Measurements from ENCODE around the gene ELFN1.

Gene ELFN1

DNA sequence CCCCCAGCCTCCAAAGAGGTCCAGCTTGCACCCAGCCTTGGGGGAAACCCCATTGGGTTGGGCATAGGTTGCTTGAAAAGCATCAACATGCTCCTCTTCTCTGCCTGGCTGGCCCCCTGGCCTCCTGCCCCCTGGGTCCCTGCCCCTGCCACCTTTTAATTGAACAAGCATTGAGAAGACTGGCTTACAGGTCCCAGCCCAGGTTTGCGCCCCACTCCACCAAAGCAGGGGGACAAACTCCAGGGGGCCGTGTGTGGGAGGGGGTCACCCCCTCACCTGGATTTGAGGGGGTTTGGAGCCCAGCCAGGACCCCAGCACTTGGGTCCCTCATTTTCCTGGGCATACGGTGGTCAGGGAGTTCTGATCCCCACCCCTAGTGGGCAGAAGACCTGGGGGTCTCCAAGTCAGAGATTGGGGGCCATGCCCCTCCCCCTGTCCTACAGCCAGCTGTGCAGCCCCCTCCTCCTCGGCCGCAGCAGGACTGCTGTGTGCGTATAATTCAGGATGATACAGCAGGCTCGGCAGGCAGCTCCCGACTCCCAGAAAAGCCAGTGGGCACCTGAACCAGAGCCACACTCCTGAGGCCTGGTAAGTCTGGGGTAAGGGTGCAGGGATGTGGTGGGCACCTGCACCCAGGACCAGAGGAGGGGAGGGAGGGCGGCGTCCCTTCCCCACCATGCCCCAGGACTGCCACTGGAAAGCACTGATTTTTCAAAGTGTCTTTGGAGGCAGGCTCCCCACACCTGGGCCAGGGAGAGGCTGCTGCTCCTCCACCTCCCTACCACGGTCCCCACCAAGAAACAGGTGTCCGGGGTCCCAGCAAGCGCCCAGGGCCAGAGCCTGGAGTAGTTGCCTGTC is 1.7 kb downstream of the ELFN1 start:
- H3K27me3 ChIP-seq (ENCODE audit: insufficient read depth, low read length), result peaks cover 50% of the 10 kb centered on the region
- no peak overlapping the region for H3K4me3 ChIP-seq (ENCODE audit: low read length)
- H3K9me3 ChIP-seq (ENCODE audit: insufficient read depth, low read depth, low read length), result no peaks in the 10 kb centered on the region
- H3K4me1 ChIP-seq (ENCODE audit: insufficient read depth, low read length), result peaks cover 9% of the 10 kb centered on the region
- WGBS, result 91% methylated on average over 13 of the region's 13 CpGs
- no peaks in the 10 kb centered on the region for H3K36me3 ChIP-seq (ENCODE audit: insufficient read depth, low read length)
- H3K27ac ChIP-seq (ENCODE audit: low read depth, low read length), result no peak overlapping the region
- no peak overlapping the region for H3K9ac ChIP-seq (ENCODE audit: low read depth, low read length)

GRCh38 chr7:1672851-1673486 is 2.9 kb downstream of the ELFN1 start:
- H3K4me1 ChIP-seq (ENCODE audit: insufficient read depth, low read length), result peaks cover 9% of the 10 kb centered on the region
- no peaks in the 10 kb centered on the region for H3K36me3 ChIP-seq (ENCODE audit: insufficient read depth, low read length)
- H3K9me3 ChIP-seq (ENCODE audit: insufficient read depth, low read depth, low read length), result no peaks in the 10 kb centered on the region
- no peak overlapping the region for H3K9ac ChIP-seq (ENCODE audit: low read depth, low read length)
- peaks cover 39% of the 10 kb centered on the region for H3K27me3 ChIP-seq (ENCODE audit: insufficient read depth, low read length)
- WGBS, result 88% methylated on average over 23 of the region's 23 CpGs
- no peak overlapping the region for H3K4me3 ChIP-seq (ENCODE audit: low read length)
- no peak overlapping the region for H3K27ac ChIP-seq (ENCODE audit: low read depth, low read length)

- H3K27ac ChIP-seq (ENCODE audit: low read depth, low read length), result no peak overlapping the region
- H3K4me1 ChIP-seq (ENCODE audit: insufficient read depth, low read length), result peaks cover 4% of the 10 kb centered on the region
- WGBS, result 94% methylated on average over 14 of the region's 14 CpGs
- H3K36me3 ChIP-seq (ENCODE audit: insufficient read depth, low read length), result no peaks in the 10 kb centered on the region
- H3K9me3 ChIP-seq (ENCODE audit: insufficient read depth, low read depth, low read length), result no peaks in the 10 kb centered on the region
- peaks cover 32% of the 10 kb centered on the region for H3K27me3 ChIP-seq (ENCODE audit: insufficient read depth, low read length)
- H3K4me3 ChIP-seq (ENCODE audit: low read length), result no peak overlapping the region
- no peak overlapping the region for H3K9ac ChIP-seq (ENCODE audit: low read depth, low read length)
Observed at GRCh38 chr7:1673581-1674118, 3.6 kb downstream of the ELFN1 start.

DNA sequence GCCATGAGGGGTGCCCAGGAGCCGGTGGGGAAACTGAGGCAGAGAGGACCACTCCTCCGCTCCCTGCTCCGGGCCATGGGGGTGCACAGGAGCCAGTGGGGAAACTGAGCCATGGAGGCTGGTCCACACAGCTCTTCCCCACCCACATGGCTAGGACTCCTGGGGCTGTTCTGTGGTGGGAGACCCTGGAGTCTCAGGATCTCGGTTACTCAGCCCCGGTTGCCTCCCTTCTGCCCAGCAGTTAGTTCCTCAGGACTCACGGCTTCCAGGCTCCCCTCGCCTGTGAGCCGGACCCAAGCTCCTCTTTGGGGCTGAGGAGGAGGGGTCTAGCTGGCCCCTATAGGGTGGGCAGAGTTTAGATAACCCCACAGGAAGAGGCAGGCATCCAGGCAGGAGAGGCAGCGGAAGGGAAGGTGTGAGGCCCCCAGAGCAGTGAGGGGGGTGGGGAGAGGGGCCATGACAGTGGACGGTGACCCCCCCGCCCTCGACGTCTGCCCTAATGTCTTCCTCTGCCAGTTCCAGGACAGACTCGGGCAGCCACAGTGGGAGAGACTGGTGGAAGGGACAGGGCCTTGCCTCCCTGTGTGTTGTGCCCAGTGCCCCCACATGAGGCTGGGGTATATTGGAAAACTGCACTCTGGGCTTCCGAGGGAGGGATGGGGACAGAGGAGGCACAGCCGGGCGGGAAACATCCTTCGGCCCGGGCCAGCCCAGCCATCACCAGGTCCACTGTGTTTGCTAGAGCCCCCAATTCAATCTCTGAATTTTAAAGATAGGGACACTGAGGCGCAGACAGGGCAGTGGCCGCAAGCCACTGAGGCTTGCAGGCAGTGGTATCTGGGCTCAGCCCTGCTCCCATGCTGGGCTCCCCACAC is 4.3 kb downstream of the ELFN1 start:
- H3K4me1 ChIP-seq (ENCODE audit: insufficient read depth, low read length), result no peaks in the 10 kb centered on the region
- H3K27ac ChIP-seq (ENCODE audit: low read depth, low read length), result no peak overlapping the region
- H3K36me3 ChIP-seq (ENCODE audit: insufficient read depth, low read length), result no peaks in the 10 kb centered on the region
- peaks cover 25% of the 10 kb centered on the region for H3K27me3 ChIP-seq (ENCODE audit: insufficient read depth, low read length)
- no peak overlapping the region for H3K9ac ChIP-seq (ENCODE audit: low read depth, low read length)
- H3K9me3 ChIP-seq (ENCODE audit: insufficient read depth, low read depth, low read length), result no peaks in the 10 kb centered on the region
- 91% methylated on average over 21 of the region's 21 CpGs for WGBS
- no peak overlapping the region for H3K4me3 ChIP-seq (ENCODE audit: low read length)

DNA sequence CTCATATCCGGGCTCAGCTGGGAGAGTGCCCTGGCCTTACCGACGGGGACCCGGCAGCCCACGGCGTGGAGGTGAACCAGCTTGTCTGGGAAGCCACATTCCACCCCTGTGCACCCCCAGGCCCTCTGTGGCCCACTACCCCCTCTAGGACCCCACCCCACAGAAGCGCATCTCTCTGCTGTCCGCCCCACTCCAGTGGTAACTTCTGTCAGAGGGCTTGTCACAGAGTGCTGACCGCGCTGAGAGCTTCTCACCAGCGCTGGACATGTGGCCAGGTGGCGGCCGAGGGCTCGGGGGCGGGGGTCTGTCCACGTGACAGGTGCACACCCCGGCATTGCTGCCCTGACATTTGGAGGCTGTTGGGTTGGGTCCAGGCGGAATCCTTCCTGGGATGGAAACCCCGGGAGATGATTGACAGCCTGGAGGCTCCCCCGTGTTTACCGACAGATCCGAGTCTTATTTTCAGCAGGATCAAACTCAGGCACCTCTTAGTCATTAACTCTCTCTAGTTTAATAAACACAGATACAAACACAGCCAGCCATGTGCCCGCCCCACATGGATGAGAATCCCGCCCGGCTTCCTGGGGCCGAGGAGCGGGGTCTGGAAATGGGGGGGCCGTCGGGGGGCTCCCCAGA is 5.1 kb downstream of the ELFN1 start:
- Histone ChIP-seq H3K27me3 (ENCODE audit: insufficient read depth, low read length) (peaks cover 22% of the 10 kb centered on the region), H3K9ac (ENCODE audit: low read depth, low read length) (no peak overlapping the region), H3K27ac (ENCODE audit: low read depth, low read length) (no peak overlapping the region), H3K9me3 (ENCODE audit: insufficient read depth, low read depth, low read length) (no peaks in the 10 kb centered on the region), H3K36me3 (ENCODE audit: insufficient read depth, low read length) (no peaks in the 10 kb centered on the region), H3K4me1 (ENCODE audit: insufficient read depth, low read length) (no peaks in the 10 kb centered on the region), H3K4me3 (ENCODE audit: low read length) (no peak overlapping the region)
- WGBS, result 91% methylated on average over 29 of the region's 29 CpGs

- Histone ChIP-seq H3K4me3 (ENCODE audit: low read length) (no peak overlapping the region), H3K4me1 (ENCODE audit: insufficient read depth, low read length) (no peaks in the 10 kb centered on the region), H3K9me3 (ENCODE audit: insufficient read depth, low read depth, low read length) (no peaks in the 10 kb centered on the region), H3K27ac (ENCODE audit: low read depth, low read length) (no peak overlapping the region), H3K36me3 (ENCODE audit: insufficient read depth, low read length) (no peaks in the 10 kb centered on the region), H3K9ac (ENCODE audit: low read depth, low read length) (no peak overlapping the region), H3K27me3 (ENCODE audit: insufficient read depth, low read length) (peaks cover 14% of the 10 kb centered on the region)
- 89% methylated on average over 30 of the region's 30 CpGs for WGBS
Observed at GRCh38 chr7:1675673-1676549, 5.8 kb downstream of the ELFN1 start.

- H3K27me3 ChIP-seq (ENCODE audit: insufficient read depth, low read length), result peaks cover 7% of the 10 kb centered on the region
Observed at GRCh38 chr7:1676550-1677078, 6.5 kb downstream of the ELFN1 start.

DNA sequence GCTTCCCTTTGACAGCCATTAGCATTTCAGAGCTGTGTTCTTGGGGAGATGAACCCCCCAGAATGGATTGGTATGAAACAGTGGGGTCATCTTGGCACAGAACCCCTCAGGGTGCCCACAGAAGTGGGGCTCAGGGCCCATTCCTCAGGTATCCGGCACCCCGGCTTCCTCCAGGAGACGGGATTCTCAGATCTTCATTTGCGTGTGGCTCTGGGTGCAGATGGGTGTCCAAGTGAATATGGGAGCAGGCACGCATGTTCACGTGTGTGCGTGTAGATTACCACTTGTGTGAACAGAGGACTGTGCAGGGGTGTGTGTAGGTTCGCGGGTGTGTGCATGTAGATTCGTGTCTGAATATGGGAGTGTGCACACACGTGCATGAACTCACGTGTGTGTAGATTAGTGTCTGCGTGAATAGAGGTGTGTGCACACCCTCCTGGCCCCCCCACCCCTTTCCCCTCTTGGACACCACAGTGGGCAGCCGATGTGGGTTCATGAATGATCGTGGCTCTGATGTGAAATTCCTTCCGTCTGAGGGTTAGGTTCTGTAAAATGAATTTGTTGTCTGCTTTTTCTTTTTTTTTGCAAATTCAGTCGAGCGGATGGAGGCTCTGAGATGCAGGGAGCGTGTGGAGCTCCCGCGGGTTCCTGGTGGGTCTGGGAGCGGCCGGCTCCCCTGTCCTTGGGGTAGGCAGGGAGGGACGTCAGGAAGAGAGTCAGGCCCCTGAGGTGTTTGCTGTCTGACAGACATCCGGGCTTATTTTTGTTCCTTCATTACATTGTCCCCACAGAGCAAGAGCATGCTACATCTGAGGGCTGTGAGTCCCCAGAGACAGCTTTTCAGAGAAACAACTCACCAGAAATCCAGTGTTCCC is 7.4 kb downstream of the ELFN1 start:
- Histone ChIP-seq H3K36me3 (ENCODE audit: insufficient read depth, low read length) (no peaks in the 10 kb centered on the region), H3K9ac (ENCODE audit: low read depth, low read length) (no peak overlapping the region), H3K4me3 (ENCODE audit: low read length) (no peak overlapping the region), H3K27ac (ENCODE audit: low read depth, low read length) (no peak overlapping the region), H3K27me3 (ENCODE audit: insufficient read depth, low read length) (no peaks in the 10 kb centered on the region), H3K4me1 (ENCODE audit: insufficient read depth, low read length) (no peaks in the 10 kb centered on the region), H3K9me3 (ENCODE audit: insufficient read depth, low read depth, low read length) (no peaks in the 10 kb centered on the region)
- 89% methylated on average over 25 of the region's 25 CpGs for WGBS

More at GRCh38 chr7:1676550-1677078, 6.5 kb downstream of the ELFN1 start:
- no peak overlapping the region for H3K27ac ChIP-seq (ENCODE audit: low read depth, low read length)
- H3K9me3 ChIP-seq (ENCODE audit: insufficient read depth, low read depth, low read length), result no peaks in the 10 kb centered on the region
- no peak overlapping the region for H3K4me3 ChIP-seq (ENCODE audit: low read length)
- WGBS, result 86% methylated on average over 23 of the region's 23 CpGs
- H3K4me1 ChIP-seq (ENCODE audit: insufficient read depth, low read length), result no peaks in the 10 kb centered on the region
- H3K36me3 ChIP-seq (ENCODE audit: insufficient read depth, low read length), result no peaks in the 10 kb centered on the region
- H3K9ac ChIP-seq (ENCODE audit: low read depth, low read length), result no peak overlapping the region

- Histone ChIP-seq H3K27ac (ENCODE audit: low read depth, low read length) (no peak overlapping the region), H3K4me3 (ENCODE audit: low read length) (no peak overlapping the region), H3K4me1 (ENCODE audit: insufficient read depth, low read length) (no peaks in the 10 kb centered on the region), H3K27me3 (ENCODE audit: insufficient read depth, low read length) (no peaks in the 10 kb centered on the region), H3K9me3 (ENCODE audit: insufficient read depth, low read depth, low read length) (no peaks in the 10 kb centered on the region), H3K9ac (ENCODE audit: low read depth, low read length) (no peak overlapping the region), H3K36me3 (ENCODE audit: insufficient read depth, low read length) (no peaks in the 10 kb centered on the region)
- WGBS, result 92% methylated on average over 13 of the region's 13 CpGs
Observed at GRCh38 chr7:1678081-1678543, 8.0 kb downstream of the ELFN1 start.

All from HUES64 (cell line).